Mesothelial cell of epicardium (in vitro differentiated cells): Measurements from ENCODE around the gene CXXC5. TPM values are rescaled to one million over a fixed set of nuclear protein-coding genes. Genes with fewer than 3 reads are reported as not detected.

Source experiments
- DNase-seq, 2 experiments: peaks; one replicate each; pipeline ENCODE4 v3.0.0; 2021; ENCODE audit warnings: low spot score in 2 of 2; ENCODE audit not compliant: unreplicated experiment in 2 of 2
- H3K27ac Mint-ChIP-seq: 2 replicates; pipeline ENCODE4 v1.8.0; 2021; ENCODE audit warnings: mixed read lengths
- H3K27me3 Mint-ChIP-seq: 2 replicates; pipeline ENCODE4 v1.8.0; 2021; ENCODE audit warnings: low read depth, mixed read lengths
- H3K36me3 Mint-ChIP-seq: 2 replicates; pipeline ENCODE4 v1.8.0; 2021; ENCODE audit warnings: mixed read lengths
- H3K4me1 Mint-ChIP-seq: 2 replicates; pipeline ENCODE4 v1.8.0; 2021; ENCODE audit warnings: mixed read lengths
- H3K4me3 Mint-ChIP-seq: 2 replicates; pipeline ENCODE4 v1.8.0; 2021; ENCODE audit warnings: mild to moderate bottlenecking, moderate library complexity, mixed read lengths
- H3K9me3 Mint-ChIP-seq: 2 replicates; pipeline ENCODE4 v1.8.0; 2021; ENCODE audit warnings: mixed read lengths
- CTCF ChIP-seq: fragments of 200-600 bp; sonication (generic); IDR thresholded peaks from one replicate; pipeline ENCODE4 v1.5.0; 2021; ENCODE audit warnings: antibody characterized with exemption; ENCODE audit not compliant: unreplicated experiment
- total RNA-seq: library from RNA; stranded (reverse); gene quantifications from 3 replicates; pipeline ENCODE4 v1.2.1, GENCODE V29; 2021

Gene CXXC5
- total RNA-seq, 1 donor from 2014 or later: 37.4 TPM

GRCh38 chr5:139733010-139733688, 85.0 kb downstream of the CXXC5 start:
- H3K4me1 Mint-ChIP-seq: peaks cover 3% of the 10 kb centered on the region
- no peak overlapping the region for H3K4me3 Mint-ChIP-seq
- H3K27ac Mint-ChIP-seq: no peak overlapping the region
- H3K27me3 Mint-ChIP-seq: no peaks in the 10 kb centered on the region
- no peak for TF ChIP-seq CTCF
- DNase-seq: no peak
- H3K9me3 Mint-ChIP-seq: no peaks in the 10 kb centered on the region
- no peaks in the 10 kb centered on the region for H3K36me3 Mint-ChIP-seq

Other genes with a start within 250 kb of the CXXC5 start
- 4.8 to 6.5 TPM (median 6.1 TPM) in 3 replicates for gene SPATA24, start 244.3 kb upstream of the CXXC5 start, total RNA-seq
- gene DNAJC18, start 208.8 kb upstream of the CXXC5 start, total RNA-seq: 24.9 to 28.9 TPM (median 25.2 TPM) in 3 replicates
- gene ECSCR, start 185.6 kb upstream of the CXXC5 start, total RNA-seq: 0.29 TPM in 1 of 3 replicates, not detected in the others
- gene SMIM33, start 177.3 kb upstream of the CXXC5 start, total RNA-seq: not detected in 3 replicates
- gene STING1, start 165.6 kb upstream of the CXXC5 start, total RNA-seq: 26.8 to 30.3 TPM (median 27.0 TPM) in 3 replicates
- 119 to 125 TPM (median 123 TPM) in 3 replicates for gene UBE2D2, start 87.0 kb upstream of the CXXC5 start, total RNA-seq
- 0.78 to 0.95 TPM (median 0.86 TPM) in 3 replicates for gene PSD2, start 147.5 kb downstream of the CXXC5 start, total RNA-seq